Measurements from ENCODE around the gene ADAMTSL1. TPM values are rescaled to one million over a fixed set of nuclear protein-coding genes. Genes with fewer than 3 reads are reported as not detected.

ADAMTSL1 gene
- total RNA-seq, 1 experiment from 2014 or later = not detected

DNA sequence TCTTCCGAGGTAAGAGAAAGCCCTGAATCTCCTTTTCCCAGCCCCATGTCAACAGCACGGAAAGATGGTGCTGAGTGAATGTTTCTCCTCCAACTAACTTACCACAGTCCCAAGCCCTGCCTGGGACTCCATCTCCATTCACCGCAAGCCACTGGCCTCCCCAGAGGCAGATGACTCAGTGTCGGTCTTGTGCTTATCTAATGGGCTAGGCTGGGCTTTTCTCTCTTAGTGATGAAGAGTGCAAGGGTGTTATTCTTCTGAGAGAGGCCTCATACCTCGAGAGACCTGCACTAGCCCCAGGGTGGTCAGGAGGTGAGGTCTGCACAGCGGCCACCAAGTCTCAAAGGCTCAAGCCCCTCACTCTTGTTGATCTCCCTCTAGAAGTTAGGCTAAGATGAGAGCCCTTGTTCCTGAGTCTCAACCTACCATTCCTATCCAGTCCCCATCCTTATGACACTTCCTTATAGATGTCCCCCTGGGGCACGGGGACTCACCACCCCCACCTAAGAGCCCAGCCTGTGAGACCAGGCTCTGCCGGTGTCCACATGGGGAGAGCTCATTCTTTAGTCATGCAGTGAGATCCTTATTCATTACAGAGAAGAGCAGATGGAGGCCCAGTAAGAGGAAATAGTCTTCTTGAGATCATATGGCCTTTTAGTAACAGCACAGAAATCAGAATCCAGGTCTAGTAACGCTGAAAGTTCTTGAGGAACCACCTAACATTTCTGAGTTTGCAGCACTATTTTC is 432.1 kb downstream of the ADAMTSL1 start:
- H3K9me3 Mint-ChIP-seq (ENCODE audit: low read depth, unreplicated experiment) = no peaks in the 10 kb centered on the region
- TF ChIP-seq CTCF (IDR thresholded peaks at IDR 0.05; ENCODE audit: unreplicated experiment) = no peak
- DNase-seq = no peak
- H3K36me3 Mint-ChIP-seq (ENCODE audit: insufficient read depth, unreplicated experiment) = no peaks in the 10 kb centered on the region
- no peaks in the 10 kb centered on the region for H3K4me1 Mint-ChIP-seq (ENCODE audit: low read depth, unreplicated experiment)
- intact Hi-C loops (cut with micrococcal nuclease; ENCODE audit: unreplicated experiment) = no loop called here
- H3K27me3 Mint-ChIP-seq (ENCODE audit: unreplicated experiment) = peaks cover 38% of the 10 kb centered on the region
- no peak overlapping the region for H3K27ac Mint-ChIP-seq (ENCODE audit: unreplicated experiment)
- BruUV-seq (replicated peaks) = no TSS peak
- no peak overlapping the region for H3K4me3 Mint-ChIP-seq (ENCODE audit: low read depth, unreplicated experiment)
- CTCF ChIA-PET = no interaction called here

GRCh38 chr9:18906656-18907395 is 432.9 kb downstream of the ADAMTSL1 start:
- TF ChIP-seq CTCF (IDR thresholded peaks at IDR 0.05; ENCODE audit: unreplicated experiment) = no peak
- Mint-ChIP-seq H3K27me3 (ENCODE audit: unreplicated experiment) (peaks cover 45% of the 10 kb centered on the region), H3K4me1 (ENCODE audit: low read depth, unreplicated experiment) (no peaks in the 10 kb centered on the region), H3K4me3 (ENCODE audit: low read depth, unreplicated experiment) (no peak overlapping the region), H3K9me3 (ENCODE audit: low read depth, unreplicated experiment) (no peaks in the 10 kb centered on the region), H3K27ac (ENCODE audit: unreplicated experiment) (no peak overlapping the region), H3K36me3 (ENCODE audit: insufficient read depth, unreplicated experiment) (no peaks in the 10 kb centered on the region)
- no TSS peak for BruUV-seq (replicated peaks)
- CTCF ChIA-PET = no interaction called here
- intact Hi-C loops (cut with micrococcal nuclease; ENCODE audit: unreplicated experiment) = no loop called here
- DNase-seq = no peak

GRCh38 chr9:18907927-18908625 is 434.1 kb downstream of the ADAMTSL1 start:
- Mint-ChIP-seq H3K27ac (ENCODE audit: unreplicated experiment) (no peak overlapping the region), H3K9me3 (ENCODE audit: low read depth, unreplicated experiment) (no peaks in the 10 kb centered on the region), H3K27me3 (ENCODE audit: unreplicated experiment) (peaks cover 58% of the 10 kb centered on the region), H3K4me1 (ENCODE audit: low read depth, unreplicated experiment) (no peaks in the 10 kb centered on the region), H3K36me3 (ENCODE audit: insufficient read depth, unreplicated experiment) (no peaks in the 10 kb centered on the region), H3K4me3 (ENCODE audit: low read depth, unreplicated experiment) (no peak overlapping the region)
- no peak for DNase-seq
- intact Hi-C loops (cut with micrococcal nuclease; ENCODE audit: unreplicated experiment) = no loop called here
- CTCF ChIA-PET = interaction anchor here (0.5 kb wide), 1 partner anchor 250 kb away, joined by 3 read pairs; no protein-coding TSS in a partner anchor
- no peak for TF ChIP-seq CTCF (IDR thresholded peaks at IDR 0.05; ENCODE audit: unreplicated experiment)
- BruUV-seq (replicated peaks) = no TSS peak

GRCh38 chr9:18909140-18910018 is 435.4 kb downstream of the ADAMTSL1 start:
- CTCF ChIA-PET = no interaction called here
- intact Hi-C loops (cut with micrococcal nuclease; ENCODE audit: unreplicated experiment) = no loop called here
- Mint-ChIP-seq H3K4me1 (ENCODE audit: low read depth, unreplicated experiment) (no peaks in the 10 kb centered on the region), H3K27ac (ENCODE audit: unreplicated experiment) (no peak overlapping the region), H3K27me3 (ENCODE audit: unreplicated experiment) (peaks cover 66% of the 10 kb centered on the region), H3K4me3 (ENCODE audit: low read depth, unreplicated experiment) (no peak overlapping the region), H3K36me3 (ENCODE audit: insufficient read depth, unreplicated experiment) (no peaks in the 10 kb centered on the region), H3K9me3 (ENCODE audit: low read depth, unreplicated experiment) (no peaks in the 10 kb centered on the region)
- no peak for TF ChIP-seq CTCF (IDR thresholded peaks at IDR 0.05; ENCODE audit: unreplicated experiment)
- BruUV-seq (replicated peaks) = no TSS peak
- DNase-seq = no peak
